Activated B cell treated with CpG ODN at 0.5 μM for 24 hours (primary cell): Measurements from ENCODE around the gene KRTAP10-5. TPM values are rescaled to one million over a fixed set of nuclear protein-coding genes. Genes with fewer than 3 reads are reported as not detected.
"Not testable (repeated sequence)": the region's sequence is repeated elsewhere in the genome, so short reads cannot be mapped to it uniquely, and the experiment has no call there.

Experiments
- ATAC-seq: fragments of 200-7000 bp; cut with Tn5 transposase; one replicate; pipeline ENCODE4 v1.10.0; 2021; ENCODE audit warnings: low read depth, mild to moderate bottlenecking, moderate library complexity
- CTCF ChIA-PET: fragments of 350-600 bp; sonication (Branson Sonifier 250); formaldehyde crosslinking; loops from one replicate; lab custom pipeline; 2021; ENCODE audit warnings: antibody characterized with exemption; lab: Charles Lee
- POLR2A ChIA-PET: fragments of 350-600 bp; sonication (Branson Sonifier 250); formaldehyde crosslinking; loops from one replicate; lab custom pipeline; 2021; ENCODE audit warnings: antibody characterized with exemption; lab: Charles Lee
- DNase-seq: peaks from one replicate; pipeline ENCODE4 v3.0.0; 2022
- H3K27ac Mint-ChIP-seq: one replicate; pipeline ENCODE4 v1.8.0; 2020; ENCODE audit warnings: mixed read lengths
- H3K27me3 Mint-ChIP-seq: one replicate; pipeline ENCODE4 v1.8.0; 2021; ENCODE audit warnings: mixed read lengths
- H3K36me3 Mint-ChIP-seq: one replicate; pipeline ENCODE4 v1.8.0; 2021; ENCODE audit warnings: low read depth, mixed read lengths
- H3K4me1 Mint-ChIP-seq: one replicate; pipeline ENCODE4 v1.8.0; 2021; ENCODE audit warnings: mixed read lengths
- H3K4me3 Mint-ChIP-seq: one replicate; pipeline ENCODE4 v1.8.0; 2020; ENCODE audit warnings: mild to moderate bottlenecking, mixed read lengths
- H3K9me3 Mint-ChIP-seq: one replicate; pipeline ENCODE4 v1.8.0; 2020; ENCODE audit warnings: mixed read lengths
- intact Hi-C: fragments of 100-400 bp; cut with micrococcal nuclease; formaldehyde crosslinking; loops from one replicate; pipeline ENCODE4 v1.15.1; 2024
- total RNA-seq: library from RNA; stranded (reverse); gene quantifications from 2 replicates; pipeline ENCODE4 v1.2.3, GENCODE V29; 2022
- TF ChIP-seq, protein P1 (sequence below): fragments of 200-600 bp; IDR thresholded peaks from one replicate; pipeline ENCODE4 v1.8.0; 2022; ENCODE audit warnings: antibody characterized with exemption, mild to moderate bottlenecking

KRTAP10-5 gene
- total RNA-seq, 1 donor from 2014 or later: not detected

DNA sequence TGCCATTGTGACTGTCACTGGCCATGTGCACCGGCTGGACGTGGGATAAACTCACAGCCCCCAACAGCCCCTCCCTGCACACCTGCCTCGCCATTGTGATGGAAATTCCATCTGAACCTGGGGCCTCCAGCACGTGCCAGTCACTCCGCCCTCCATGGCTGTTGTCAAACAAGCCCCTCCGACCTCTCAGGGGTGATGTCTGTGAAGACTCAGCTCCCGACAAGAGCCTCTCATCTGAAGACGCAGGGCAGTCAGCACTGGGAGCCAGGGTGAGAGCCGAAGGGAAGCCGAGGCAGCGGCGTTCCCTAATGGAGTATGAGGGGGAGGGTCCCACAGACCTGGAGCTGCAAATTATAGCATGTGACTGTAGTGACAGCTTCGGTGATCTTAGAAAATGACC is 27.7 kb downstream of the KRTAP10-5 start:
- POLR2A ChIA-PET: no interaction called here

DNA sequence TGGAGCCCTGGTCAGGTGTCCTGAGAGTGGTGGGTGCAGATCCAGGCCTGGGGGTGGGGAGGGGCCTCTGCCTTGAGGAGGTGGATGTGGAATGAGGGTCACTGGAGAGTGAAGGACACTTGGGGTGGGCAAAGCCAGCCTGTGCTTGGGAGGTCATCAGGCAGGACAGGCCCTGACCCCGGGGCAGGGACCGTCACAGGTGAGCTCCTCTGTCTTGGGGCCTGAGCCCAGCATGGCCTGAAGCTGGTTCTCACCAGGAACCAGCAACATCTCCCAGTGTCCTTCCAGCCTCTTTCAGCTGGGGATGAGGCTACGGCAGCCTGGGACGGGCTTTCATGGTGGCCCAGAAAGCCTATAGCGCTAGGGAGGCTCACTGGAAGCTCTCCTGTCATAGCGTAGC is 28.3 kb downstream of the KRTAP10-5 start:
- H3K27ac Mint-ChIP-seq: no peak overlapping the region
- intact Hi-C loops: no loop called here
- DNase-seq: no peak
- peaks cover 33% of the 10 kb centered on the region for H3K27me3 Mint-ChIP-seq
- no peak overlapping the region for H3K4me3 Mint-ChIP-seq
- ATAC-seq: no peak
- H3K4me1 Mint-ChIP-seq: peaks cover 15% of the 10 kb centered on the region
- H3K9me3 Mint-ChIP-seq: peaks cover 6% of the 10 kb centered on the region
- TF ChIP-seq, protein P1, sequence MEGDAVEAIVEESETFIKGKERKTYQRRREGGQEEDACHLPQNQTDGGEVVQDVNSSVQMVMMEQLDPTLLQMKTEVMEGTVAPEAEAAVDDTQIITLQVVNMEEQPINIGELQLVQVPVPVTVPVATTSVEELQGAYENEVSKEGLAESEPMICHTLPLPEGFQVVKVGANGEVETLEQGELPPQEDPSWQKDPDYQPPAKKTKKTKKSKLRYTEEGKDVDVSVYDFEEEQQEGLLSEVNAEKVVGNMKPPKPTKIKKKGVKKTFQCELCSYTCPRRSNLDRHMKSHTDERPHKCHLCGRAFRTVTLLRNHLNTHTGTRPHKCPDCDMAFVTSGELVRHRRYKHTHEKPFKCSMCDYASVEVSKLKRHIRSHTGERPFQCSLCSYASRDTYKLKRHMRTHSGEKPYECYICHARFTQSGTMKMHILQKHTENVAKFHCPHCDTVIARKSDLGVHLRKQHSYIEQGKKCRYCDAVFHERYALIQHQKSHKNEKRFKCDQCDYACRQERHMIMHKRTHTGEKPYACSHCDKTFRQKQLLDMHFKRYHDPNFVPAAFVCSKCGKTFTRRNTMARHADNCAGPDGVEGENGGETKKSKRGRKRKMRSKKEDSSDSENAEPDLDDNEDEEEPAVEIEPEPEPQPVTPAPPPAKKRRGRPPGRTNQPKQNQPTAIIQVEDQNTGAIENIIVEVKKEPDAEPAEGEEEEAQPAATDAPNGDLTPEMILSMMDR: no peak
- ChIA-PET POLR2A (no interaction called here), CTCF (no interaction called here)
- peaks cover 4% of the 10 kb centered on the region for H3K36me3 Mint-ChIP-seq

More for the DNA sequence above, 27.7 kb downstream of the KRTAP10-5 start:
- TF ChIP-seq, protein P1: no peak
- DNase-seq (no peak), ATAC-seq (no peak)
- H3K36me3 Mint-ChIP-seq: peaks cover 2% of the 10 kb centered on the region
- peaks cover 2% of the 10 kb centered on the region for H3K9me3 Mint-ChIP-seq
- no peak overlapping the region for H3K27ac Mint-ChIP-seq
- no peak overlapping the region for H3K4me3 Mint-ChIP-seq
- peaks cover 12% of the 10 kb centered on the region for H3K4me1 Mint-ChIP-seq
- CTCF ChIA-PET: no interaction called here
- intact Hi-C loops: no loop called here
- peaks cover 34% of the 10 kb centered on the region for H3K27me3 Mint-ChIP-seq

DNA sequence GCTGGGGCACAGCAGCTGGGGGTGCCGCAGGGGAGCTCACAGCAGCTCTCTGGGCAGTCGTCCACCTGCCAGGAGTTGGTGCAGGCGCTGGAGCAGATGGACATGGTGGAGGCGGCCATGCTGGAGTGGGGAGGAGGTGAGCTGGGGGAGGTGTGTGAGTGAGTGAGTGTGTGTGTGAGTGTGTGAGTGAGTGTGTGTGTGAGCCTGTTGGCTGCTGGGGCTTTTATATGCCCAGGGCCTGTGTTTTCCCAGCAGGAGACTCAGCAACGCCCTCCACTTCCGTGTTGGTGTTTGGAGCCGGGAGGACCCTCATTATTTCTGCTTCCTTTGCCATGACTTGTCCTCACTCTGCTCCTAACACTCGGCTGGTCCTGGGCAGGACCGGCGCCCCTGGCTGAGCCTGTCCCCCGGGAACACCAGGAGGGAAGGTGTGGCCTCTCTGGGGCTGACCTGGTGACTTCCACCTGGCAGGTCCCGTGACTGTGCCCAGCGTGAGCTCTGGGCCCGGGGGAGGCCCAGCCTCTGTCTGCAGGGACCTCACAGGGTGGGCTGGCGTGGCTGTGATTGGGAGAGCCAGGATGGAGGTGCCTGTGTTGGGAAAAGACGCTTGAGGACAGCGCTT is 29.0 kb downstream of the KRTAP10-5 start, which contains the start of gene KRTAP10-2:
Gene KRTAP10-2, minus strand, starts transcription at position 166 of the 622 bp plus-strand sequence. Its CDS starts 47 bp downstream, at position 119.
- peak within 1 kb of the TSS; percentile 4 for H3K27ac Mint-ChIP-seq

DNA sequence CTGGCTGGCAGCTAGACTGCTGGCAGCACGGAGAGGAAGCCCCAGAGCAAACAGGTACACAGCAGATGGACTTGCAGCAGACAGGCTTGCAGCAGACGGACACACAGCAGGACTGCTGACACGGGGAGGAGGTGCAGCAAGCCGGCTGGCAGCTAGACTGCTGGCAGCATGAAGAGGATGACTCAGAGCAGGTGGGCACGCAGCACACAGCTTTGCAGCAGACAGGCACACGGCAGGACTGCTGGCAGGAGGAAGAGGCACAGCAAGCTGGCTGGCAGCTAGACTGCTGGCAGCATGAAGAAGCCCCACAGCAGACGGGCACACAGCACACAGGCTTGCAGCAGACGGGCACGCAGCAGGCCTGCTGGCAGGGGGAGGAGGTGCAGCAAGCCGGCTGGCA is 29.6 kb downstream of the KRTAP10-5 start:
- DNase-seq (no peak), ATAC-seq (no peak)
- H3K9me3 Mint-ChIP-seq: peaks cover 12% of the 10 kb centered on the region
- peaks cover 35% of the 10 kb centered on the region for H3K27me3 Mint-ChIP-seq
- H3K4me1 Mint-ChIP-seq: peaks cover 8% of the 10 kb centered on the region
- H3K27ac Mint-ChIP-seq: peak overlapping the region; percentile 4
- CTCF ChIA-PET: no interaction called here
- intact Hi-C loops: no loop called here
- POLR2A ChIA-PET: no interaction called here
- TF ChIP-seq, protein P1: no peak
- H3K4me3 Mint-ChIP-seq: no peak overlapping the region
- H3K36me3 Mint-ChIP-seq: peaks cover 8% of the 10 kb centered on the region

More for the DNA sequence above, 29.0 kb downstream of the KRTAP10-5 start, which contains the start of gene KRTAP10-2:
- intact Hi-C loops: no loop called here
- Mint-ChIP-seq H3K4me1 (peaks cover 10% of the 10 kb centered on the region), H3K4me3 (no peak within 1 kb of the TSS), H3K9me3 (peaks cover 12% of the 10 kb centered on the region), H3K27me3 (peaks cover 35% of the 10 kb centered on the region), H3K36me3 (peaks cover 8% of the 10 kb centered on the region)
- ChIA-PET CTCF (no interaction called here), POLR2A (no interaction called here)
- no peak for ATAC-seq
- peak; percentile 9 for DNase-seq
- TF ChIP-seq, protein P1: no peak

DNA sequence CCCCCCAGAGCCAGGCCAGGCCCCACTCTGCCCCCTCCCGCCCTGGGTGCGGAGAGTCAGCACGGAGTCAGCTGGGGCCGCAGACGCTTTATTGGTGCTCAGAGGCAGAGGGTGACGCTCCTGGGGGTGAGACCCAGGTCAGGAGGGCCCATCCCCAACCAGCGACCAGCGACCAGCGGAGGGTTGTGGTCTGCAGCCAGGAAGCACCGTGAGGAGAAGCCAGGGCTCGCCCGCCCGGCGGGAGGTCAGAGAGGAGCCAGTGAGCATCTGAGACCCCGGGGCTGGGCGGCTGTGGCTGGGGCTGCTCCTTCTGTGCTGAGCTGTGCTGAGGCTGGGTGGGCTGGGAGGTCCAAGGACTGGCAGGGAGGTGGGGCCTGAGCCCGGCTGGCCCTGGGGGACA is 30.1 kb downstream of the KRTAP10-5 start:
- Mint-ChIP-seq H3K9me3 (peaks cover 17% of the 10 kb centered on the region), H3K27me3 (peaks cover 35% of the 10 kb centered on the region)
- H3K27ac Mint-ChIP-seq, CTCF ChIA-PET, H3K4me1 Mint-ChIP-seq, intact Hi-C loops, H3K4me3 Mint-ChIP-seq, POLR2A ChIA-PET, DNase-seq, H3K36me3 Mint-ChIP-seq, ATAC-seq: not testable (repeated sequence)
